Tibial nerve (tissue), 4 donors: ENCODE results near the gene SUSD1.
"Not testable (repeated sequence)": the region's sequence is repeated elsewhere in the genome, so short reads cannot be mapped to it uniquely, and the experiment has no call there.

Source experiments
- CTCF ChIP-seq, 5 experiments: fragments of 200-600 bp in 3 of 5; fragments of 450-650 bp in 2 of 5; sonication (generic) in 3 of 5; IDR thresholded peaks; one replicate each; pipeline ENCODE4 v1.5.1; 2016 to 2019; ENCODE audit warnings: antibody characterized with exemption in 5 of 5, mild to moderate bottlenecking in 3 of 5, moderate library complexity in 2 of 5
- EP300 ChIP-seq, 2 donors: sonication (generic); formaldehyde crosslinking; IDR thresholded peaks; one replicate each; pipeline ENCODE4 v1.6.1; 2017; ENCODE audit warnings: antibody characterized with exemption in 2 of 2, mild to moderate bottlenecking in 1 of 2
- POLR2A ChIP-seq, 2 donors: fragments of 450-650 bp; IDR thresholded peaks; one replicate each; pipeline ENCODE4 v1.6.1; 2017; ENCODE audit warnings: antibody characterized with exemption in 2 of 2, mild to moderate bottlenecking in 2 of 2, moderate library complexity in 2 of 2

GRCh38 chr9:112190320-112190719 lies 15.2 kb upstream of the SUSD1 start:
- TF ChIP-seq CTCF, EP300, POLR2A (IDR thresholded peaks at IDR 0.05): not testable (repeated sequence)
